Suppressor macrophage (primary cell): ENCODE data around the gene UTF1.
A peak's percentile ranks its signal among the peaks of the same experiment; 100 is the strongest.
"Not testable (repeated sequence)": the region's sequence is repeated elsewhere in the genome, so short reads cannot be mapped to it uniquely, and the experiment has no call there.

ENCODE experiments used
- DNase-seq, 4 experiments: peaks; one replicate each; pipeline ENCODE4 v3.0.0-alpha.2; 2020 to 2022

Gene UTF1

GRCh38 chr10:133248334-133248715, 18.3 kb downstream of the UTF1 start:
- DNase-seq, result no peak

GRCh38 chr10:133249094-133249780, 19.2 kb downstream of the UTF1 start:
- DNase-seq, result no peak

- DNase-seq, result no peak
Observed at GRCh38 chr10:133249975-133250754, 20.1 kb downstream of the UTF1 start.

- DNase-seq, result no peak
Observed at GRCh38 chr10:133251388-133252222, 21.6 kb downstream of the UTF1 start.

GRCh38 chr10:133252223-133252552, 22.2 kb downstream of the UTF1 start:
- DNase-seq, result no peak

- peak in 3 of 4 experiments; percentile 56 to 69 (median 66) for DNase-seq
Observed at GRCh38 chr10:133253361-133253955, 23.4 kb downstream of the UTF1 start.

- no peak for DNase-seq
Observed at GRCh38 chr10:133254421-133255120, 24.6 kb downstream of the UTF1 start.

DNA sequence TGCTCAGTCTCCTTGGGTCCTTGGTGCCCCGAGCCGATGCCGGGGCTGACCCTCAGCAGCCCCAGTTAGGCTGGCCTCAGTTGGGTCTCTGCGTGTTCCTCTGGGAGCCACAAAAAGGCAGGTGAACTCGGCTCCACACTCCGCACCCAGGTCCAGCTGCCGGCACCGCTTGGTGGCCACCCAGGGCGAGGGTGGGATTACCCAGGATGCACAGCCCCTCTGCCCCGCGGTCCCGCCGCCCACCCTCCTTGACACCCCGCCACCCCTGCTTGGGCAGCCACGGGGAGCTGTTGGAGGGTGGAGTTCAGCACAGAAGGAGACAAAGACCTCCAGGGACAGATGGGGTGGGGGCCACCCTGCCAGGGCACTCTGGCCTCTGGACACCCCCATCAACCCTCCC, 25.3 kb downstream of the UTF1 start:
- DNase-seq, result no peak

- DNase-seq, result peak; percentile 77 to 89 (median 84)
Observed at GRCh38 chr10:133257489-133258065, 27.6 kb downstream of the UTF1 start.

DNA sequence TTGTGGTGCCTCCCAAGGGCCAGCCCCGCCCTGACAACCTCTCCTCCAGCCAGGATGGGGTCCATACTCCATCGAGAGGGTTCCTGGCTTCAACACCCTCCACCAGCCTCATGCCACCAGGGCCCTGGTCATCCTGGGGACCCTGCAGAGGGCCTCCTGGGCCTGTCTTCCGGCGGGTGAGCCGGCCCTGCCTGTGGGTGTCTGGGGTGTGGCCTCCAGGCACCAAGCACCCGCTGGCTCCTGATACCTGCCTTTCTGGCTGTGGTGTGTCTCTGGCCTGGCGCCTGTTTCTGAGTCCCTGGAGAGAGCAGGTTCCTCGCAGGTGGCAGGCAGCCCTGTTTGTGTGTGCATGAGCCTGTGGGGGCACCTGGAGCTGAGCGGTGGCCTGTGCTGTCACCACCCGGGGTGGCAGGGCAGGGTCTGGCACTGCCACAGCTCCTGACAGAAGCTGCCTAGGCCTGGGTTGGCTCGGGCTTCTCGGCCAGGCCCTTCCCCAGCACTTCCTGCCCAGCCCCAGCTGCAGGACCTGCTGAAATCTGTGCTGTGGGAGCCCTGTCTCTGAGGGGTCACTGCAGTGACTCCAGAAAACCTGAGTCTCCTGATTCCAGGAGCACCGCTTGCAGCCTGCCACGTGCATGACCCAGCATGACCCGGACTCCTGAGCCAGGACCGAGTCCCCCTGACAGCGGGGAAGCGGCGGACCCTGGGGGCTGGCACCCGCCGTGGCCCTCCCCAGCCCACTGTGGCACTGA, 28.2 kb downstream of the UTF1 start:
- DNase-seq, result peak; percentile 44 to 72 (median 64)

GRCh38 chr10:133258818-133259601, 29.0 kb downstream of the UTF1 start:
- peak; percentile 96 to 99 (median 98) for DNase-seq

GRCh38 chr10:133259602-133259989, 29.6 kb downstream of the UTF1 start:
- DNase-seq, result no peak

DNA sequence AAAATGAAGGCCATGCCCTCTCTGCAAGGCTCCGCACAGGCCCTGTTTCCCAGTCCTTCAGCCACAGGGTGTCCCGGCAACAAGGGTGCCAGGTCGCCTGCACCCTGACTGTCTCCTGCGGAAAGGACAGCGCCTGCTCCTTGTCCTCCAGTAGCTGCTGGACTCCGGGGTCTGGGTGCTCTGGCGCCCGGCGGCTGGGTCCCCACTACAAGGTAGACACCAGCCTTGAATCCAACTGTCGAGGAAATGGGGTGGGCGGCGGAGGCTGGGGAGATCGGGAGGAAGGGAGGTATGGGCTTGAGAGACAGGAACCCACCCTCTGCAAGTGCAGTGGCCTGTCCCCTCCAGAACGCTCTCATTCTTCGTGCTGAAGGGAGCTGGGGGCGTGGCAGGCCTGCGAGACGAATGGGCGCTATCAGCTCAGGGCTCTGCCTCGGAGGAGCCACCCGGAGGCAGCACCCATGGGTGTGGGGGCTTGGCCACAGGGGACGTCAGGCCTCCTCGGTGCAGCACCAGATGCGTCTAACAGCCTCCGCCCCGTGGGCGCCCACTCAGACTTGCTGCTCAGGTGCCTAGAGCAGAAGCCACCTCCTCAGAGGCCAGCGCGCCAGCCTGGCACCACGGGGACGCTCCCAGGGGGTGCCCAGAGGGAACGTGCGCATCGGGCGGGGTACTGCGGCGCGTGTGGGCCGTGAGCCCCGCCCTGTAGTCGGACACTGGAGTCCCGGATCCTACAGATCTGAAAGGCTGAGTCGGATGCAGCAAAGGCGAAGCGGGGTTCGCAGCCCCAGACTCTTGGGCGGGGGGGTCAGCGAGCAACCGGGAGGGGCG, 31.1 kb downstream of the UTF1 start:
- peak; percentile 76 to 89 (median 81) for DNase-seq

GRCh38 chr10:133261726-133262325, 31.8 kb downstream of the UTF1 start:
- peak; percentile 80 to 93 (median 88) for DNase-seq

GRCh38 chr10:133262696-133263095, 32.7 kb downstream of the UTF1 start:
- DNase-seq, result no peak

- DNase-seq, result no peak
Observed at GRCh38 chr10:133263674-133264073, 33.7 kb downstream of the UTF1 start.

DNA sequence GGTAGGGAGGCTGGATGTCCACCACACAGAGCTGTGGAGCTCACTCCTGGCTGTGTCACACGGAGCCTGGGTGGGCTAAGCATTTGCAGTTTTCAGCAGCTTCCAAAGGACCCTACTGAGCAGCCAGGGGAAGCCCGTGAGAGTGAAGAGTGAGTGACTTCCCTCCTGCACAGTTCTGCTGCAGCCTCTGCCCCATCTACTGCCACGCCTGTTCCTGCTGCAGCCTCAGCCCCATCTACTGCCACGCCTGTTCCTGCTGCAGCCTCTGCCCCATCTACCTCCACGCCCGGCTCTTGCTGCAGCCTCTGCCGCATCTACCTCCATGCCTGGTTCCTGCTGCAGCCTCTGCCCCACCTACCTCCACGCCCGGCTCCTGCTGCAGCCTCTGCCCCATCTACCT, 34.4 kb downstream of the UTF1 start:
- peak; percentile 53 to 77 (median 71) for DNase-seq

DNA sequence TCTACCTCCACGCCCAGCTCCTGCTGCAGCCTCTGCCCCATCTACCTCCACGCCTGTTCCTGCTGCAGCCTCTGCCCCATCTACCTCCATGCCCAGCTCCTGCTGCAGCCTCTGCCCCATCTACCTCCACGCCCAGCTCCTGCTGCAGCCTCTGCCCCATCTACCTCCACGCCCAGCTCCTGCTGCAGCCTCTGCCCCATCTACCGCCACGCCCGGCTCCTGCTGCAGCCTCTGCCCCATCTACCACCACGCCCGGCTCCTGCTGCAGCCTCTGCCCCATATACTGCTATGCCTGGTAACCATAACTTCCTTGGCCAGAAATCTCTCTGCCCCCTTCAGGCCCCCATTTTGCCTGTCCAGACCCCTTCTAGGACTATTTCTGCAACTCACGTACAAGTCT, 35.0 kb downstream of the UTF1 start:
- not testable (repeated sequence) for DNase-seq
